Keratinocyte (primary cell): ENCODE results near the gene MTCH1. TPM values are rescaled to one million over a fixed set of nuclear protein-coding genes. Genes with fewer than 3 reads are reported as not detected.

ENCODE experiments used
- DNase-seq: peaks from one replicate; pipeline ENCODE4 v3.0.0-alpha.2; 2011; ENCODE audit warnings: low read depth, missing footprints, low spot score
- FAIRE-seq: peaks from 2 replicates; lab custom pipeline; 2011; peaks lifted over from hg19 to GRCh38; lab: Jason Lieb, UNC
- H2AFZ ChIP-seq: 2 replicates; pipeline ENCODE4 v1.6.0; 2012; ENCODE audit warnings: low read length, control low read depth, inconsistent platforms; ENCODE audit not compliant: control insufficient read depth
- H3K27ac ChIP-seq: 2 replicates; pipeline ENCODE4 v1.5.1; 2011; ENCODE audit warnings: low read length; ENCODE audit not compliant: control insufficient read depth, insufficient read depth
- H3K27me3 ChIP-seq: 3 replicates; pipeline ENCODE4 v1.6.0; 2011; ENCODE audit warnings: low read length; ENCODE audit not compliant: control insufficient read depth, insufficient read depth; ENCODE audit errors: extremely low read depth
- H3K36me3 ChIP-seq, 2 experiments: 2 replicates in 1 of 2; 3 replicates in 1 of 2; pipeline ENCODE4 v1.5.1; 2011; ENCODE audit warnings: low read length in 2 of 2, mild to moderate bottlenecking in 1 of 2; ENCODE audit not compliant: control insufficient read depth in 2 of 2, insufficient read depth in 2 of 2; ENCODE audit errors: extremely low read depth in 1 of 2
- H3K4me1 ChIP-seq: 3 replicates; pipeline ENCODE4 v1.5.1; 2011; ENCODE audit warnings: low read length; ENCODE audit not compliant: control insufficient read depth, insufficient read depth; ENCODE audit errors: extremely low read depth
- H3K4me2 ChIP-seq: 3 replicates; pipeline ENCODE4 v1.6.0; 2011; ENCODE audit warnings: low read depth, low read length; ENCODE audit not compliant: control insufficient read depth, insufficient read depth; ENCODE audit errors: extremely low read depth
- H3K4me3 ChIP-seq, 3 experiments: fragments of 200-600 bp in 1 of 3; sonication (generic) in 1 of 3; 2 replicates in 2 of 3; 3 replicates in 1 of 3; pipeline ENCODE4 v1.5.1; 2011 to 2016; ENCODE audit warnings: low read length in 3 of 3, mild to moderate bottlenecking in 3 of 3, control low read depth in 2 of 3, inconsistent platforms in 1 of 3, low read depth in 1 of 3, mixed read lengths in 1 of 3, mixed run types in 1 of 3, moderate library complexity in 1 of 3; ENCODE audit not compliant: control insufficient read depth in 2 of 3, insufficient read depth in 2 of 3; ENCODE audit errors: extremely low read depth in 1 of 3
- H3K79me2 ChIP-seq: 2 replicates; pipeline ENCODE4 v1.6.0; 2012; ENCODE audit warnings: low read length; ENCODE audit not compliant: control insufficient read depth, insufficient read depth
- H3K9ac ChIP-seq: 3 replicates; pipeline ENCODE4 v1.6.0; 2011; ENCODE audit warnings: low read length; ENCODE audit not compliant: control insufficient read depth, insufficient read depth; ENCODE audit errors: extremely low read depth
- H3K9me1 ChIP-seq: 3 replicates; pipeline ENCODE4 v1.6.0; 2011; ENCODE audit warnings: low read length; ENCODE audit not compliant: control insufficient read depth, insufficient read depth; ENCODE audit errors: extremely low read depth
- H3K9me3 ChIP-seq: 2 replicates; pipeline ENCODE4 v1.5.1; 2012; ENCODE audit warnings: low read depth, low read length; ENCODE audit not compliant: control insufficient read depth
- H4K20me1 ChIP-seq: 3 replicates; pipeline ENCODE4 v1.6.0; 2011; ENCODE audit warnings: low read length; ENCODE audit not compliant: control insufficient read depth, insufficient read depth; ENCODE audit errors: extremely low read depth
- EZH2 ChIP-seq: IDR thresholded peaks from one replicate; pipeline ENCODE4 v1.6.1; 2012; ENCODE audit warnings: inconsistent platforms, mild to moderate bottlenecking, low read length, moderate library complexity
- dilution Hi-C: fragments of 300-500 bp; cut with MboI; formaldehyde crosslinking; loops from one replicate; pipeline ENCODE4 v1.7.0; 2020; ENCODE audit warnings: low sequenced_read_pairs; ENCODE audit not compliant: extremely low pct_ligation_motif_present
- polyA plus RNA-seq, 5 experiments: library from polyadenylated mRNA; depleted of rRNA in 3 of 5; stranded (reverse) in 3 of 5; stranded (forward) in 1 of 5; unstranded in 1 of 5; fragments of >200 nt; gene quantifications; 1 replicate in 1 of 5; 2 replicates in 3 of 5; 3 replicates in 1 of 5; pipeline versions ENCODE4 v1.2.1 to v1.2.3, GENCODE V29; 2011 to 2012; ENCODE audit warnings: missing spikeins in 2 of 5, low read depth in 1 of 5, low replicate concordance in 1 of 5
- TF ChIP-seq, protein P1 (sequence below), 3 experiments: IDR thresholded peaks in 1 of 3; conservative IDR thresholded peaks in 1 of 3; optimal IDR thresholded peaks in 1 of 3; 2 replicates in 2 of 3; 3 replicates in 1 of 3; pipeline versions ENCODE3 to v1.5.1; 2011; ENCODE audit warnings: low read length in 3 of 3, mild to moderate bottlenecking in 3 of 3, moderate library complexity in 2 of 3, control low read depth in 1 of 3, inconsistent platforms in 1 of 3; ENCODE audit not compliant: insufficient read depth in 2 of 3; ENCODE audit errors: extremely low read depth in 1 of 3

MTCH1 gene
- polyA plus RNA-seq, 1 donor (not counting 4 experiments of a cell fraction or from before 2014, with no cell fraction given), result 88.8 TPM

DNA sequence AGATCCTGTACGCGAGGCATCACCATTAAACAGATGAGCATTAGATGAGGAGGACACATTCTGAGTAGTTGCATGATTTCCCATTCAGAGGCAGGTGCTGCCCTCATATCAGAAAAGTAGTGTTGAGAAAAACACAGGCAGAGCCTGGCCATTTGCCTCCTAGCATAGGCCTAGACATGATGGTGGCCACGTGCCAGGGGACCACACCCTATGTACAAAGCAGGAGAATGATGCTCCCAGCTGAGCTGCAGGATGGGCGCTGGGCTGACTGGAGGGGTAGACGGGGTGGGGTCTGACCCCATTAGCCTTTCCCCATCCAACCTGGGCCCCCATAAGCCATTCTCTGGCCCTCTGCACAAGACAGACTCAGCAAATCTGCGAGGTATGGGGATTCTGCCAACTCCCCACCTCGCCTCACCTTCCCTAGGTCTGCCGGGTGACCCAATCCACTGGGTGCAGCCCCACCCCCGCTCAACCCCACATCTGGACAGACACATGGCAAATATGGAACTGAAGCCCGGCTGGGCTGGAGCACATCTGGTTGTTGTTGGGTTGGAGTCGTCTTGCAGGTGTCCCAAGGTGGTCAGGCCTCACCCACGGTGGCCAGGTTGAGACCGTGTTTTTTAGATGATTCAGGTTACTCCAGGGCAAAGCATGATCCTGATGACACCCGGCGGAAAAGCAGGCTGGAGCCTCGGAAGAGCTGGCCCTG, 17.6 kb downstream of the MTCH1 start:
- Histone ChIP-seq H3K9me1 (peaks cover 3% of the 10 kb centered on the region), H3K4me2 (no peak overlapping the region), H3K4me3 (no peak overlapping the region), H3K9me3 (no peaks in the 10 kb centered on the region), H2AFZ (no peak overlapping the region), H3K9ac (no peak overlapping the region), H3K79me2 (no peaks in the 10 kb centered on the region), H3K27me3 (no peaks in the 10 kb centered on the region), H4K20me1 (no peaks in the 10 kb centered on the region), H3K27ac (no peak overlapping the region), H3K36me3 (peaks cover 26 to 55% of the 10 kb centered on the region in 2 experiments), H3K4me1 (peaks cover 44% of the 10 kb centered on the region)
- TF ChIP-seq EZH2, result no peak
- FAIRE-seq (peak; percentile 71), DNase-seq (no peak)
- dilution Hi-C loops, result no loop called here

GRCh38 chr6:36967757-36968156, 18.2 kb downstream of the MTCH1 start:
- FAIRE-seq (no peak), DNase-seq (no peak)
- peaks cover 24 to 55% of the 10 kb centered on the region in 2 experiments for H3K36me3 ChIP-seq
- H3K4me1 ChIP-seq, result peaks cover 47% of the 10 kb centered on the region
- no peaks in the 10 kb centered on the region for H3K79me2 ChIP-seq
- no peak overlapping the region for H2AFZ ChIP-seq
- H4K20me1 ChIP-seq, result no peaks in the 10 kb centered on the region
- no peak overlapping the region for H3K27ac ChIP-seq
- dilution Hi-C loops, result no loop called here
- H3K4me3 ChIP-seq, result no peak overlapping the region
- no peaks in the 10 kb centered on the region for H3K27me3 ChIP-seq
- no peak for TF ChIP-seq EZH2
- no peak overlapping the region for H3K4me2 ChIP-seq
- H3K9me3 ChIP-seq, result no peaks in the 10 kb centered on the region
- H3K9ac ChIP-seq, result no peak overlapping the region
- peaks cover 3% of the 10 kb centered on the region for H3K9me1 ChIP-seq

DNA sequence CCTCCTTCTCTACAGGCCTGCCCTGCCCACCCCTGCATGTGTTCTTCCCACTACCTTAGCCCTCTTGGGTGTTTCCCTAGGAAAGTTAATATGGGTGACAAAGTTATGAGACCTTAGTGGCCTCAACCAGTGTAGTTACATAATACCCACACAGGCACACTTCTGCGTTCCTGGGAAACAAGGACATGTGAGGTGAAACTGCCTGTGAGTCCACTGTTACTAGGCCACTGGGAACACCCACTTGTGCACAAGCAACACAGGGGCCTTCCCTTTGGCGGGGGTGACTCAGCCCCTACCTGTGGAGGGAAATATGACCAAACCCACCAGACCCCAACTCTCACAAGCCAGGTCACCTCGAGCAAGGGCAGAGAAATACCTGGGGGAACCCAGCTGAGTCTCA, 18.7 kb downstream of the MTCH1 start:
- H3K9ac ChIP-seq, result no peak overlapping the region
- H4K20me1 ChIP-seq, result no peaks in the 10 kb centered on the region
- no peaks in the 10 kb centered on the region for H3K27me3 ChIP-seq
- no peak overlapping the region for H3K27ac ChIP-seq
- H2AFZ ChIP-seq, result no peak overlapping the region
- no peak overlapping the region for H3K4me2 ChIP-seq
- DNase-seq (no peak), FAIRE-seq (no peak)
- H3K4me3 ChIP-seq, result no peak overlapping the region
- dilution Hi-C loops, result no loop called here
- H3K9me1 ChIP-seq, result peaks cover 3% of the 10 kb centered on the region
- no peaks in the 10 kb centered on the region for H3K9me3 ChIP-seq
- peaks cover 21 to 51% of the 10 kb centered on the region in 2 experiments for H3K36me3 ChIP-seq
- H3K4me1 ChIP-seq, result peaks cover 47% of the 10 kb centered on the region
- TF ChIP-seq EZH2, result no peak
- TF ChIP-seq, protein P1, sequence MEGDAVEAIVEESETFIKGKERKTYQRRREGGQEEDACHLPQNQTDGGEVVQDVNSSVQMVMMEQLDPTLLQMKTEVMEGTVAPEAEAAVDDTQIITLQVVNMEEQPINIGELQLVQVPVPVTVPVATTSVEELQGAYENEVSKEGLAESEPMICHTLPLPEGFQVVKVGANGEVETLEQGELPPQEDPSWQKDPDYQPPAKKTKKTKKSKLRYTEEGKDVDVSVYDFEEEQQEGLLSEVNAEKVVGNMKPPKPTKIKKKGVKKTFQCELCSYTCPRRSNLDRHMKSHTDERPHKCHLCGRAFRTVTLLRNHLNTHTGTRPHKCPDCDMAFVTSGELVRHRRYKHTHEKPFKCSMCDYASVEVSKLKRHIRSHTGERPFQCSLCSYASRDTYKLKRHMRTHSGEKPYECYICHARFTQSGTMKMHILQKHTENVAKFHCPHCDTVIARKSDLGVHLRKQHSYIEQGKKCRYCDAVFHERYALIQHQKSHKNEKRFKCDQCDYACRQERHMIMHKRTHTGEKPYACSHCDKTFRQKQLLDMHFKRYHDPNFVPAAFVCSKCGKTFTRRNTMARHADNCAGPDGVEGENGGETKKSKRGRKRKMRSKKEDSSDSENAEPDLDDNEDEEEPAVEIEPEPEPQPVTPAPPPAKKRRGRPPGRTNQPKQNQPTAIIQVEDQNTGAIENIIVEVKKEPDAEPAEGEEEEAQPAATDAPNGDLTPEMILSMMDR (optimal IDR thresholded peaks at IDR 0.05 in 1 of 3, IDR thresholded peaks at IDR 0.05 in 1 of 3, conservative IDR thresholded peaks at IDR 0.05 in 1 of 3; ENCODE audit: extremely low read depth in 1 of 3, insufficient read depth in 2 of 3, low read length in 3 of 3), result no peak
- no peaks in the 10 kb centered on the region for H3K79me2 ChIP-seq
